ENCODE results near the gene TIGD6.
A peak's percentile ranks its signal among the peaks of the same experiment; 100 is the strongest.
"Not testable (repeated sequence)": the region's sequence is repeated elsewhere in the genome, so short reads cannot be mapped to it uniquely, and the experiment has no call there.

TIGD6 gene

GRCh38 chr5:150000256-150000989, at the start of gene TIGD6, which contains the start of gene HMGXB3:
TSS of gene TIGD6 (minus strand) at chr5:150000654. CDS start at chr5:149996348, 4,306 bp downstream.
TSS of gene HMGXB3 (plus strand) at chr5:150000739. CDS start at chr5:150004853, 4,114 bp downstream.
- DNase-seq (ENCODE audit: low read depth in 2 of 2): peak; percentile 82 to 87

GRCh38 chr5:150046031-150046430, 45.6 kb upstream of the TIGD6 start:
- no peak for DNase-seq (ENCODE audit: low read depth in 2 of 2)

- DNase-seq (ENCODE audit: low read depth in 2 of 2): no peak
Observed at GRCh38 chr5:150045549-150045948, 45.1 kb upstream of the TIGD6 start.

GRCh38 chr5:150044712-150045111, 44.3 kb upstream of the TIGD6 start:
- DNase-seq (ENCODE audit: low read depth in 2 of 2): no peak

- DNase-seq (ENCODE audit: low read depth in 2 of 2): no peak
Observed at GRCh38 chr5:150044329-150044681, 43.9 kb upstream of the TIGD6 start.

GRCh38 chr5:150043657-150044328, 43.3 kb upstream of the TIGD6 start:
- no peak for DNase-seq (ENCODE audit: low read depth in 2 of 2)

GRCh38 chr5:150042459-150042858, 42.0 kb upstream of the TIGD6 start:
- no peak for DNase-seq (ENCODE audit: low read depth in 2 of 2)

- DNase-seq (ENCODE audit: low read depth in 2 of 2): no peak
Observed at GRCh38 chr5:150038547-150038946, 38.1 kb upstream of the TIGD6 start.

- DNase-seq (ENCODE audit: low read depth in 2 of 2): no peak
Observed at GRCh38 chr5:150036513-150036912, 36.1 kb upstream of the TIGD6 start.

- no peak for DNase-seq (ENCODE audit: low read depth in 2 of 2)
Observed at GRCh38 chr5:150035139-150035895, 34.9 kb upstream of the TIGD6 start.

- no peak for DNase-seq (ENCODE audit: low read depth in 2 of 2)
Observed at GRCh38 chr5:150034662-150035061, 34.2 kb upstream of the TIGD6 start.

- no peak for DNase-seq (ENCODE audit: low read depth in 2 of 2)
Observed at GRCh38 chr5:150033334-150033733, 32.9 kb upstream of the TIGD6 start.

GRCh38 chr5:150028047-150028446, 27.6 kb upstream of the TIGD6 start:
- DNase-seq (ENCODE audit: low read depth in 2 of 2): not testable (repeated sequence)

GRCh38 chr5:150026682-150027172, 26.3 kb upstream of the TIGD6 start:
- DNase-seq (ENCODE audit: low read depth in 2 of 2): no peak

- DNase-seq (ENCODE audit: low read depth in 2 of 2): no peak
Observed at GRCh38 chr5:150024346-150024984, 24.0 kb upstream of the TIGD6 start.

GRCh38 chr5:150023136-150023535, 22.7 kb upstream of the TIGD6 start:
- no peak for DNase-seq (ENCODE audit: low read depth in 2 of 2)

- DNase-seq (ENCODE audit: low read depth in 2 of 2): no peak
Observed at GRCh38 chr5:150022681-150023080, 22.2 kb upstream of the TIGD6 start.

- DNase-seq (ENCODE audit: low read depth in 2 of 2): no peak
Observed at GRCh38 chr5:150022158-150022531, 21.7 kb upstream of the TIGD6 start.

- no peak for DNase-seq (ENCODE audit: low read depth in 2 of 2)
Observed at GRCh38 chr5:150021491-150022157, 21.2 kb upstream of the TIGD6 start.

- no peak for DNase-seq (ENCODE audit: low read depth in 2 of 2)
Observed at GRCh38 chr5:150020249-150020648, 19.8 kb upstream of the TIGD6 start.

GRCh38 chr5:150017226-150018005, 17.0 kb upstream of the TIGD6 start:
- no peak for DNase-seq (ENCODE audit: low read depth in 2 of 2)
